NCI-H524 (cell line): ENCODE data around the gene PIF1.

ENCODE experiments used
- DNase-seq, 2 experiments: peaks; one replicate each; lab custom pipeline; 2025; lab: John Stamatoyannopoulos, UW

Gene PIF1

GRCh38 chr15:64774629-64775493 lies 50.6 kb downstream of the PIF1 start:
- no peak for DNase-seq

DNA sequence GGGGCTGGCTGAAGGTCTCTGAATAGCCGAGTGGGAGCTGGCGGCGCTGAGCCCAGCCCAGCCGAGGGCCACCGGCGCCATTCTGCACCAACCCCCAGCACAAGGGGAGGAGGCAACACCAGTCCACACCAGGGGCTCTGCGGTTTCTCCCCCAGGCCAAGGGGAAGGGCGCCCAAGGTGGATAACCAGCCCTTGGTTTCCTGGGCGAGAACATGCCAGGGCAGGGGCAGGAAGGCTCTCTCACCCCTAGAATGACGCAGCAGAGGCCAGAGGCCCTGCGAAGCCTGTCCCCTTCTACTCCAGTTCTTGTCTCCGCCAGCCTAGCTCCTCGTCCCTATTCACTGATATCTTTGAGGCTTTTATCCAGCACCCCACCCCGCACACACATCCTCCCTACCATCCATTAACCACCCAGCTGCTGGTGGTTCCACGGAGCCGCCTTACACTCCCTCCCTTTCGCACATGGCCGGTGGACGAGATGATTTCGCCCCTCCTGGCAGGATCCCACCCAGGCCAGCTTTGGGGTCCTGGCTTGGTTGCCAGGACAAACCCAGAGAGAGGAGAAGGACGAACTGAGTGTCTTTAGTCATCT lies 51.3 kb downstream of the PIF1 start:
- no peak for DNase-seq

- no peak for DNase-seq
Measured at GRCh38 chr15:64773606-64774005, 51.8 kb downstream of the PIF1 start.

- no peak for DNase-seq
Measured at GRCh38 chr15:64772964-64773363, 52.5 kb downstream of the PIF1 start.

DNA sequence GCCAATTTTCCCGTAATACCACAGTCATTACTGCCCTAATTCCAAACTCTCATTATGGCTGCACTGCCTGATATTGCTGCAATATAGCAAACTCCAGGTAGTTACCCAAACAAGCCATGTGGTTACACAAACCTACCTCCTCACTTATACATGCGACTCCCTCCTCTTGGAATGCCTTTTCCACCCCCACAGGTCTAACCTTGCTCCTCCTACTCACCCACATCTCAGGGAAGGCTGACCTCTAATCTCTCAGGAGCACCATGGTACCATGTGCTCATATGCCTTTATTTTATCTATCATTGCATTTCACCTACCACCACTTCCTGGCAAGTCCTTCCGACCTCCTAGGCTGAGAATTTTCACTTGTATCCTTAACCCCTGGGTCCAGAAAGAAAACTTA lies 53.0 kb downstream of the PIF1 start:
- no peak for DNase-seq

DNA sequence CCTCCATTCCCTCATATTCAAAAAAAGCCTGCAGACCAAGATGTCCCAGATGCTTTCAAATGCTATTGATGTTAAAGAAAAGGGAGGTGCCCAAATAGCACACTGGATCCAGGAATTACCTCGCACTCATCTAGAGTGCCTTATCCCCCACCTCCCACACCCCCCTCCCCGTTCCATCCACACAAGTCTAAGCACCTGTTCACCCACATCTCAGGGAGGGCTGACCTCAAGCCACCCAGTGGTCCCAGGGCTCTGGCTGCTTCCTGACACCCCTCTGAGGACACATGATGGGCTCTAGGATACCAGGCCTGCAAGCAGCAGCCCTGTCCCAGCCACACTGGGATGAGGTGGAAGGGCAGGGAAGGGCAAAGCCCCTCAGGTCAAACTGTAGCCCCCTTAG lies 54.8 kb downstream of the PIF1 start:
- DNase-seq = no peak

DNA sequence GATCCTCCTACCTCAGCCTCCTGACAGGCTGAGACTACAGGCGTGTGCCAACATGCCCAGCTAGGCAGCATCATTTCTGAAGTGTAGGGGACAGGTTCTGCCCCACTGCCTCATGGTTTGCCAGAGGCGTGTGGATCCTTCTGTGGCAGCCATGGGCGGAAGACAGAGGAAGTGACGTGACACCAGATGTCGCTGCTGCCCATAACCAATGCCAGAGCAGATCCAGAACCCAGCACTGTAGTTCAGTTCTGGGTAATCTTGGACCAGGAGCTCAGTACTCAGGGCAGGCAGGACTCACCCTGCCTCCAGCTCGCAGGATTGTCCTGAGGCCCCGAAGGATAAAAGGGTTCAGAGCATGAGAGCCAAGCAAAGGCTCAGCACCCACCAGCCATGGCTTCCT lies 58.2 kb downstream of the PIF1 start:
- no peak for DNase-seq

- no peak for DNase-seq
Measured at GRCh38 chr15:64766058-64766457, 59.4 kb downstream of the PIF1 start.
